ENCODE results near the gene EIF5A.

The EIF5A gene

DNA sequence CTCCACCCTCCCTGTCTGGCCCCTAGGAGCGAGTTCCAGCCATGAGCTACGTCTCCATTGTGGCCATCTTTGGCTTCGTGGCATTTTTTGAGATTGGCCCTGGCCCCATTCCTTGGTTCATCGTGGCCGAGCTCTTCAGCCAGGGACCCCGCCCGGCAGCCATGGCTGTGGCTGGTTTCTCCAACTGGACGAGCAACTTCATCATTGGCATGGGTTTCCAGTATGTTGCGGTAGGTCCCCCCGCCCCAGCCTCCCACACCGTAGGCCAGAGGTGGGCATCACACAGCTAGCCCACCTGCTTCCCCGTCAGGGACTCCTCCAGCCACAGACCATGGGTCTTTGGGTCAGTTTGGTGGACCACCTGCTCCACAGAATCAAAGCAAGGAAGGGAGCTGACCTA lies 21.7 kb upstream of the EIF5A start:
- no peak for DNase-seq (ENCODE audit: low spot score)

DNA sequence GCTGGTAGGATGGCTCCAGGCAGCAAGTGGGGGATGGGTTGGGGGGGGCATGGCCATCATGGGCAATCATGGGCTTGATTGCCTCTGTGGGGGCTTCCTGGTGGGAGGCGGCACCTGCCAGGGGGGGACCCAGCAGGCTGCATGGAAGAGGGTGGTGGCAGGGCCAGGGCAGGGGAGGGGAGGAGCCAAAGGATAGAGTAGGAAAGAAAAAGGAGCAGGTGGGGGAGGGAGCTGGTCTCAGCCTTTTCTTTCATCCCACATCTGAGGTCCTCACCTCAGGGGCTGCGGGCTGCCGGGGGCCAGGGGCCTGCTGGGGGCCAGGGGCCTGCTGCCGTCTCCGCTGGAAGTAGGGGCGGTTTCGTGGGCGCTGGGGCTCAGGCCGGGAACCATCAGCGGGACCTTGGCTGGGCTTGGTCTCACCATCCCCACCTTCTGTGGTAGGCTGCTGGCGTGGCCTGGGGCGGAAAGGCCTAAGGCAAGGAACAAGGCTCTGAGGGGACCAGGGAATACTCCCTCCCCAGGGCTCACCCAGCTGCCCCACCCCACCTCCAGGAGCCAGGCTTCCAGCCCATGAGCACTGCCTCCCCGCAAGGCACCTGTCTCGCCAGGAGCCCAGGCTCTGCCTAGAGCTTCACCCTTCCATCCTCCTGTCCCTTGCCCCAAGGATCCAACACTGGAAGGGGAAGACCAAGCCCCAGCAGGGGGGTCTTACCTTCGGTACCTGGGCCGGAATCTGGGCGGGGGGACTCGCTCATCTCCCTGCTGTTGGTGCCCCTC lies 18.0 kb upstream of the EIF5A start:
- no peak for DNase-seq (ENCODE audit: low spot score)

- no peak for DNase-seq (ENCODE audit: low spot score)
Observed at GRCh38 chr17:7290166-7290565, 17.3 kb upstream of the EIF5A start.

- no peak for DNase-seq (ENCODE audit: low spot score)
Observed at GRCh38 chr17:7290685-7291084, 16.7 kb upstream of the EIF5A start.

GRCh38 chr17:7292194-7292593 lies 15.2 kb upstream of the EIF5A start:
- DNase-seq (ENCODE audit: low spot score), result no peak

DNA sequence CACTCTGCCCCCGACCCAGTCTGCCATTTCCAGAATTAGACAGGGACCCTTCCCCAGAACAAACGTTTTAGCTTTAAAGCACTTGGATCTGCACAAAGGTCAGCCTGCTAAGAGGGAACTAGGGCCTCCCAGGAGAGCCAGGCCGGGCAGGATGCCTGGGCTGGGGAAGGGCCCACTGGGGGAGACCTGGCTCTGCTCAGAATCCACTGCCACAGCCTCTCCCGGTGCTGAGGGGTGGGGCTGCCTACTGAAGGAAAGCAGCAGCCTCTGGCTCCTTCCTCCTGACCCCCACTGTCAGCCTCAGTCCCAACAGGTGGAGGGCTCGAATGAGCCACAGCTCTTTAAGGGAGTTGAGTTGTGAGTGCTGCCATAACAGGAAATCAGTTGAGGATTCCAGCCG lies 14.7 kb upstream of the EIF5A start:
- DNase-seq (ENCODE audit: low spot score), result no peak

DNA sequence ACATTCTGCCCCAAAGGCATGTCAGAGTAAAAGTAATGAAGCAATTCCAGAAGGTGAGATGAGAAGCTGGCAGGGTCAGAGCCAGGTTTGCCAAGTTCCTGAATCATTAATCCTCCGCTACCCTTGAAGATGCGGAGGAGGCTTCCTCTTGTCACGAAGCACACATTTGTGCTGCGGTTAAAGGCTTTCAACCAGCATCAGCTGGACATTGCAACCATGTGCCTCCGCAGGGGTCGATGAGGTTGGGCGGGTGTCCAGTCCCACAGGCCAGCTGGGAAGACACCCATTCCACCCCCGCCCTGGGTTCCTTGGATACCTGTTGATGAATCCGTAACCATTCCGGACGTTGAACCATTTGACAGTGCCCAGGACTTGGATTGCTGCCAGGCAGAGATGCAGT lies 14.3 kb upstream of the EIF5A start:
- no peak for DNase-seq (ENCODE audit: low spot score)

DNA sequence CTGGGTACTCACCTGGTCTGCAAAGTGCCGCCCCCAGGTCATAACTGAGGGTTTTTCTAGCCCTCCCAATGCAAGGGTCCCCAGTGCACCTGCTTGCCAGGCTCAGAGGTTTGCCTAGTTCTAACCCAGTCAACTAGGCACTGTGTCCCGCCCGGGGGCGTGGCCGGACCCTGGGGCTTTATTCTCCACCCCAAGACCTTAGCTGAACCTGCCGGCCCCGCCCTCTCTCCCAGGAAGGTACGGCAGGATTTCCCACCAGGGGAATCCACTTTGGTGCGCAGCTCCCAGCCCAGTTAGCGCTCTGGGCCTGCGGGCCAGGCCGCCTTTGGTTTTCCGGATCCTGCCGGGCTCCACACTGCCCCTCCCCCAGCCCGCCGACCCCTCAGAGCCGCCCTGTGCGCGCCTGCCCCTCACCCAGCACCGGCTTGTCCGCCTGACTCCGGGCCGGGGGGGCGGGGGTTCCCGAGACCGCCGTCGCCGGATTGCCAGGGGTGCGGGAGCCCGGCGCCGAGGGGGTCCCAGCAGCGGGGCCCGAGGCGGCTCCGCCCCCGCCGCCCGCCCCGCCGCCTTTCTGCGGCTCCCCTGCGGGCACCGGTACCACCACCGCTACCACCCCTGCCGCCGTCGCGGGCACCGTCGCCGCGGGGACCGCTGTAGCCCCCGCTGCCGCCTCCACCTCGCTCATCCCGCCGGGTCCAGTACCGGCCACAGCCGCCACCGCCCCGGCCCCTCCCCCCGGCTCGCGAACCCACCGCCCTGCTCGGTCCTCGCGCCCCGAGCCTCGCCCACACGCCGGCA lies 13.4 kb upstream of the EIF5A start:
- no peak for DNase-seq (ENCODE audit: low spot score)

DNA sequence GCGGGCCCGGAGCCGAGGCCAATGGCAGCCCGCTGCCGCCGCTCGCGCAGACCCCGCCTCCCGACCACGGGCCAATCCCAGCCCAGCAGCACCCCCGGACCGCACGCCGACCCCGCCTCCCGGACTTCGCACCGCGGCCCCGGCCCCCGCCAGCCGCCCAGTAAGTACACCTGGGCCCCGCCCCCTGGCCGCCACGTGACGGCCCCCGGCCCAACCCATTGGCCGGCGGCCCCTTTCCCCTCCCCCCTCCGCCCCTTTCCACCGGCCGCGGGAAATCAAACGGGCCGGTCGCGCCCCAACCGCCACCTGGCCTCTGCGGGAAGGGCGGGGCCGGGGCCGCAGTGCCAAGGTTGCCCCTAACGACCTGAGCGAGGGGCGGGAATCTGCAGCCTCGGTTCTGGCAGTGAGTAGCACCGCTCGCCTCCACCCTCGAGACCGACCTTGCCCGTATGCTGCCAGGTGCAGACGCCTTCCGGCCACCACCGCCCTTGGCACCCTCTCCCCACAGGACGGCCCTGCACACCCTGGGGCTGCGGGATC lies 12.7 kb upstream of the EIF5A start, which contains the start of gene YBX2:
YBX2 (minus strand) TSS at position 26 of the 540 bp plus-strand sequence. CDS start 139 bp downstream, outside the sequence.
- DNase-seq (ENCODE audit: low spot score), result peak; percentile 68

GRCh38 chr17:7295230-7296180 lies 11.9 kb upstream of the EIF5A start:
- DNase-seq (ENCODE audit: low spot score), result no peak

- peak; percentile 60 for DNase-seq (ENCODE audit: low spot score)
Observed at GRCh38 chr17:7296189-7296861, 11.1 kb upstream of the EIF5A start.

GRCh38 chr17:7304179-7304578 lies 3.2 kb upstream of the EIF5A start:
- DNase-seq (ENCODE audit: low spot score), result no peak

DNA sequence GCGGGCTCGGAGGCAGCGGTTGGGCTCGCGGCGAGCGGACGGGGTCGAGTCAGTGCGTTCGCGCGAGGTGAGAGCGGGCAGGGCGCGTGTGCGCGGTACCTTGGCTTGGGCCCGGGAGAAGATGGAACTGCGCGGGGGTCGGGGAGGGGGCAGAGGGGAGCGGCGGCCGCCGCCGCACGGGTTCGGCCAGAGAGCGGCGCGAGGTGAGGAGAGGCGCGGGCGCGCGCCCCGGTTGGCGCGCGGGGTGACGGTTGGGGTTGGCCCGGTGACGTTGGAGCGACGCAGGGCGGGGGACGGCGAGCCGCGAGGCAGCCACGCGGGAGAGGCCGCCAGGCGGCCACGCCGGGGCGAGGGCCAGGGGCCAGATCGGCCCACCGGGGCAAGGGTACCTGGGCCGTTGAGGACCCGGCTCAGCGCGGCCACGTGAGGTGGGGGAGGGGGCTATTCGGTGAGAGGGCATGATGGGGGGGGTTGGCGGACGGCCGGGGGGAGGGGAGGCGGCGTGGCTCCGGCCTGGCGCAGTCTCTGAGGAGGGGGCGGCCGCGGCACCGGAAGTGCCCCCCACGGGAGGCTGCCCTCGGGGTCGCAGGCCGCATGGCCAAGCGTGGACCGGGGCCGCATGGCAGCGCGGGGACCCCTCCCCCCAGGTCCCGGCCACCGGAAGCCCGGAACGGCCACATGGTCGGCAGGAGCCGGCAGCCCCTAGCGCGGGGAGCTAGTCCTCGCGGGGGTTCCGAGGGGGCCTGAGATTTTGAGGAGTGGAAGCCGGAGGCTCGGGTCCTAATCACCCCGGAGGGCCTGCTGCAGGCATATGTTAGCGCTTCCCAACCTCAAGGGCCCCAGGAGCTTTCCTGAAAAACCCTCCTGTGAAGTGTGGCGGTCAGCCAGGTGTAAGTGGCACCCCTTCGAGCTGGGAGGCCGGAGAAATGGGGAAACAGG lies 527 bp downstream of the EIF5A start:
- peak; percentile 20 for DNase-seq (ENCODE audit: low spot score)

DNA sequence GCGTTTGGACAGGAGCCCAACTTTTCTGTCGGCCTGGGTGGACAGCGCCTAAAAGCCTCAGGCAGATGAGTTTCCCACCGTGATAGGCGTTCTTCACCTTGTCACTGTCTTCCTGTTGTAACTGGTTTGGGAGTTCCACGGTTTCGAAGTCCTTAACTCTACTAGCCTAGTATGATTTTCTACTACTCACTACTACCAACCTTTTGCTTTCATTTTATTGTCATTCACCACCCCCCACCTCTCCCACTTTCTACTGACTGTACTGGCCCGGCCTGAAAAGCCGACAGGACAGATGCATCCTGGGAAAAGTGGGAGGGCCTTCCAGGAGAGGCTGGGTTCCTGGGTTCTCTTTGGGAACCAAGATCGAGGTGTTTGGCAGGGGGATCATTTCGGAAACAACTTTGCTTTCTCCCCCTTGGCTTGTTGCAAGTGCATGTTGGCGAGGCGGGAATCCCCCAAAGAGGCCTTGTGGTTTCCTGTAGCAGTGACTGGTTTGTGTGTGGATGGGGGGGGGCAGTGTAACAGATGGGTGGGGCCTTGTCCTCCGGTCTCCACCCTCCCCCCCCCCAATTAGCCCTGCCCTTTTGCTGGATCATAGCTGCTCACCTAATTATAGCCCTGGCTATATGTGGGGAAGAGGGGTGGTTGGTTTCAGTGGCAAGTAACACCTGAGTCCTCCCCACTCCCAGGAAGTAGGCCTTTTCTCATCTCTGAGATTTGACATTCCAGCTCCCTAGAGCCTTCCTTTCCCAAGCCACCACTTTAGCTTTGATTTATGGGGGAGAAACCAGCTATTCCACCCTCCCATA lies 1.4 kb downstream of the EIF5A start:
- DNase-seq (ENCODE audit: low spot score), result peak; percentile 91

GRCh38 chr17:7309628-7310027 lies 2.2 kb downstream of the EIF5A start:
- no peak for DNase-seq (ENCODE audit: low spot score)

DNA sequence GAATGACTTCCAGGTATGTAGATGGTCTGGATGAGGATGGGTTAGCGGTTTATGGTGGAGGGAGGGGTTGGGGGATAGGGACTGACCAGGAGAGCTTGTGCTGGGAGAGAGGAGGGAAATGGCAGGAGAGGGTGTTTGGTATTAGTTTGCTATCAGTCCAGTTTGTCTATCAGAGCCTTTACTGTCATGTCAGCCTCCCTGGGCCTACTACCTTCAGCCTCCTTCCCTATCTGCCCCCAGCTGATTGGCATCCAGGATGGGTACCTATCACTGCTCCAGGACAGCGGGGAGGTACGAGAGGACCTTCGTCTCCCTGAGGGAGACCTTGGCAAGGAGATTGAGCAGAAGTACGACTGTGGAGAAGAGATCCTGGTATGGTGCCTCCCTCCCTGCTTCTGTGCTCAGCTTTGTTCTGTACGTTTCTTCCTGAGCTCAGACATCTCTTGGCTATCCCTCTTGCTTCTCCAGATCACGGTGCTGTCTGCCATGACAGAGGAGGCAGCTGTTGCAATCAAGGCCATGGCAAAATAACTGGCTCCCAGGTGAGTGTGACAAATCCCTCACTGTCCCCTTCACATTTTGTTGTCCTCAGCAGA lies 3.8 kb downstream of the EIF5A start:
- DNase-seq (ENCODE audit: low spot score), result no peak

DNA sequence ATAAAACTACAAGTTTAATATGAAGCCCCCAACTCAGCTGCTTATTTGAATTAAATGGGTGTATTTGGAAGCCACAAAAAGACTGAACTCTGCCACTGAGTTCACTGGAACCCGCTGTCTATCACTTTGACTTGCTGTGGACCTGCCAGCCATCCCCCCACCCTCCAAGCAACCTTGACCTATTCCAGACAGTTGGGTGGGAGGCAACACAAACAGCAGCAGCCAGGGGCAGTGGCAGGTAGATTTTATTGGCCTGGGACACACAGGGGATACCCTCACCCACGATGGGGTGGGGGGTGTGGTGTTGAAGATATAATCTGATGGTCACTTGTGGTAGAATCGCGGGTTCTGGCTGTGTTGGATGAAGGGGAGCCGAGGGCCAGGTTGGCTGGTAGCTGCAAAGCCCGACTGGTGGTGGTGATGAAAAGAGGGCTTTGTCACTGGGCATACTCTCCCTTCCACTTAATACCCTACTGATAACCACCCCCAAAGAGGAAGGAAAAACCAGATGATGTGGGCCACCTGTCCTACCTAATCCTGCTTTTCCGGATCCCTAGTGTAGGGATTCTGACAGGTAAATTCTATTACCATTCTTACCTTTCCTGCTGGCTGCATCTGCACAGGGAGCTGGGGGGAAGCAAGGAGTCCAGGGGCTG lies 5.1 kb downstream of the EIF5A start:
- DNase-seq (ENCODE audit: low spot score), result no peak

Measured in CD4-positive, alpha-beta T cell treated with Interleukin-6 at 100 ng/mL for 8 hours (primary cell).